Effector memory CD4-positive, alpha-beta T cell (primary cell): Measurements from ENCODE around the gene ZCCHC24.

Experiments
- DNase-seq, 3 donors: peaks; one replicate each; pipeline ENCODE4 v3.0.0-alpha.2; 2020
- H3K27ac ChIP-seq: 2 replicates; pipeline ENCODE4 v1.7.0; 2013; ENCODE audit warnings: mild to moderate bottlenecking, low read length, moderate library complexity; ENCODE audit not compliant: insufficient read depth, poor library complexity, severe bottlenecking
- H3K27me3 ChIP-seq: replicated peaks from 2 replicates; pipeline ENCODE4 v1.7.0; 2013; ENCODE audit warnings: mild to moderate bottlenecking, low read length; ENCODE audit not compliant: insufficient read depth, control insufficient read depth, poor library complexity, severe bottlenecking
- H3K36me3 ChIP-seq: 2 replicates; pipeline ENCODE4 v1.7.0; 2013; ENCODE audit warnings: mild to moderate bottlenecking, low read length, moderate library complexity; ENCODE audit not compliant: control insufficient read depth, insufficient read depth
- H3K4me1 ChIP-seq: 2 replicates; pipeline ENCODE4 v1.7.0; 2013; ENCODE audit warnings: low read length, mild to moderate bottlenecking; ENCODE audit not compliant: control insufficient read depth, insufficient read depth, poor library complexity, severe bottlenecking
- H3K4me3 ChIP-seq: 2 replicates; pipeline ENCODE4 v1.7.0; 2013; ENCODE audit warnings: low read length, low read depth, mild to moderate bottlenecking; ENCODE audit not compliant: insufficient read depth, poor library complexity, severe bottlenecking
- H3K9me3 ChIP-seq: 2 replicates; pipeline ENCODE4 v1.7.0; 2013; ENCODE audit warnings: mild to moderate bottlenecking, low read length, moderate library complexity; ENCODE audit not compliant: control insufficient read depth

The ZCCHC24 gene

GRCh38 chr10:79405995-79406515, 39.4 kb downstream of the ZCCHC24 start:
- Histone ChIP-seq H3K27ac (no peak overlapping the region), H3K9me3 (no peaks in the 10 kb centered on the region), H3K4me3 (no peak overlapping the region), H3K27me3 (no peaks in the 10 kb centered on the region), H3K4me1 (no peaks in the 10 kb centered on the region), H3K36me3 (no peaks in the 10 kb centered on the region)
- no peak for DNase-seq

GRCh38 chr10:79405221-79405994, 40.0 kb downstream of the ZCCHC24 start:
- no peak overlapping the region for H3K4me3 ChIP-seq
- H3K9me3 ChIP-seq: no peaks in the 10 kb centered on the region
- H3K27me3 ChIP-seq: no peaks in the 10 kb centered on the region
- H3K4me1 ChIP-seq: no peaks in the 10 kb centered on the region
- no peaks in the 10 kb centered on the region for H3K36me3 ChIP-seq
- no peak for DNase-seq
- H3K27ac ChIP-seq: no peak overlapping the region

GRCh38 chr10:79404690-79405131, 40.7 kb downstream of the ZCCHC24 start:
- H3K36me3 ChIP-seq: no peaks in the 10 kb centered on the region
- no peak overlapping the region for H3K27ac ChIP-seq
- no peaks in the 10 kb centered on the region for H3K9me3 ChIP-seq
- no peak overlapping the region for H3K4me3 ChIP-seq
- no peaks in the 10 kb centered on the region for H3K27me3 ChIP-seq
- DNase-seq: no peak
- H3K4me1 ChIP-seq: no peaks in the 10 kb centered on the region

- Histone ChIP-seq H3K36me3 (no peaks in the 10 kb centered on the region), H3K27me3 (no peaks in the 10 kb centered on the region), H3K27ac (no peak overlapping the region), H3K4me3 (no peak overlapping the region), H3K4me1 (no peaks in the 10 kb centered on the region), H3K9me3 (no peaks in the 10 kb centered on the region)
- DNase-seq: no peak
Measured at GRCh38 chr10:79404231-79404609, 41.2 kb downstream of the ZCCHC24 start.

GRCh38 chr10:79403441-79404230, 41.8 kb downstream of the ZCCHC24 start:
- no peak for DNase-seq
- Histone ChIP-seq H3K36me3 (no peaks in the 10 kb centered on the region), H3K9me3 (no peaks in the 10 kb centered on the region), H3K27ac (no peak overlapping the region), H3K27me3 (no peaks in the 10 kb centered on the region), H3K4me3 (no peak overlapping the region), H3K4me1 (no peaks in the 10 kb centered on the region)

- no peak for DNase-seq
- no peaks in the 10 kb centered on the region for H3K9me3 ChIP-seq
- H3K27me3 ChIP-seq: no peaks in the 10 kb centered on the region
- no peaks in the 10 kb centered on the region for H3K36me3 ChIP-seq
- no peak overlapping the region for H3K4me3 ChIP-seq
- H3K27ac ChIP-seq: no peak overlapping the region
- H3K4me1 ChIP-seq: no peaks in the 10 kb centered on the region
Measured at GRCh38 chr10:79402951-79403350, 42.5 kb downstream of the ZCCHC24 start.

GRCh38 chr10:79402625-79402946, 42.8 kb downstream of the ZCCHC24 start:
- no peak overlapping the region for H3K4me3 ChIP-seq
- DNase-seq: no peak
- no peak overlapping the region for H3K27ac ChIP-seq
- H3K36me3 ChIP-seq: no peaks in the 10 kb centered on the region
- H3K27me3 ChIP-seq: no peaks in the 10 kb centered on the region
- no peaks in the 10 kb centered on the region for H3K4me1 ChIP-seq
- no peaks in the 10 kb centered on the region for H3K9me3 ChIP-seq

- DNase-seq: no peak
- no peak overlapping the region for H3K27ac ChIP-seq
- no peaks in the 10 kb centered on the region for H3K27me3 ChIP-seq
- no peaks in the 10 kb centered on the region for H3K36me3 ChIP-seq
- H3K4me3 ChIP-seq: no peak overlapping the region
- H3K9me3 ChIP-seq: no peaks in the 10 kb centered on the region
- no peaks in the 10 kb centered on the region for H3K4me1 ChIP-seq
Measured at GRCh38 chr10:79401015-79401921, 44.2 kb downstream of the ZCCHC24 start.

- peak in 1 of 3 donors; percentile 14 for DNase-seq
- Histone ChIP-seq H3K4me3 (no peak overlapping the region), H3K27me3 (no peaks in the 10 kb centered on the region), H3K27ac (no peak overlapping the region), H3K9me3 (no peaks in the 10 kb centered on the region), H3K36me3 (no peaks in the 10 kb centered on the region), H3K4me1 (no peaks in the 10 kb centered on the region)
Measured at GRCh38 chr10:79400146-79401004, 45.0 kb downstream of the ZCCHC24 start.
